NB4 (cell line): ENCODE data around the gene SRSF9.

Source experiments
- POLR2A ChIP-seq: IDR thresholded peaks from 2 replicates; pipeline ENCODE4 v1.6.1; 2011; ENCODE audit warnings: mild to moderate bottlenecking; ENCODE audit not compliant: insufficient read length; ENCODE audit errors: extremely low read depth
- TF ChIP-seq, protein P1 (sequence below): IDR thresholded peaks from 2 replicates; pipeline ENCODE4 v1.6.1; 2011; ENCODE audit warnings: low read depth, low read length
- TF ChIP-seq, protein P2 (sequence below): IDR thresholded peaks from one replicate; pipeline ENCODE4 v1.5.1; 2012; ENCODE audit warnings: low read depth, low read length

DNA sequence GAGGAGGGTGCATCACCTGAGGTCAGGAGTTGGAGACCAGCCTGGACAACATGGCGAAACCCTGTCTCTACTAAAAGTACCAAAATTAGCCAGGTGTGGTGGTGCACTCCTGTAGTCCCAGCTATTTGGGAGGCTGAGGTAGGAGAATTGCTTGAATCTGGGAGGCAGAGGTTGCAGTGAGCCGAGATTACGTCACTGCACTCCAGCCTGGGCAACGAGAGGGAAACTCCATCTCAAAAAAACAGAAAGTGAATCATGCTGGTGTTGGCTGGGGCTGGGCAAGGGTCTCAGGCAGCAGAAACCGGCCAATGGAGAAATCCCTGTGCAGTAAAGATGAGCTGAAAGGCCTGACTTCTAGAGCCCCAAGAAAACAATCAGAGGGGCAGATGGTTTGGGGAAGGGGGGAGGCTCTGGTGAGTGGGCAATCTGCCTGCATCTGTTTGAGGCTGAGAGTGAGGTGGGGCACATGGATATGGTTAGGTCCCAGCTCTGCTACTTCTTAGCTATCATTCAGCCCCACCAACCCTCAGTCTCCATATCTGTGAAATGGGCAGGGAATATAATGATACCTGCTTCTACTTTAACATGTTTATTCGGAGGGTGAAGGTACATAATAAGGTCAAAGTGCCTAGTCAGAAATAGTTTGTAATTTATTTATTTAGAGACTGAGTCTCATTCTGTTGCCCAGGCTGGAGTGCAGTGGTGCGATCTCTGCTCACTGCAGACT is 52.9 kb downstream of the SRSF9 start:
- TF ChIP-seq POLR2A, result no peak
- TF ChIP-seq, protein P1, sequence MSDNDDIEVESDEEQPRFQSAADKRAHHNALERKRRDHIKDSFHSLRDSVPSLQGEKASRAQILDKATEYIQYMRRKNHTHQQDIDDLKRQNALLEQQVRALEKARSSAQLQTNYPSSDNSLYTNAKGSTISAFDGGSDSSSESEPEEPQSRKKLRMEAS, result no peak
- TF ChIP-seq, protein P2, sequence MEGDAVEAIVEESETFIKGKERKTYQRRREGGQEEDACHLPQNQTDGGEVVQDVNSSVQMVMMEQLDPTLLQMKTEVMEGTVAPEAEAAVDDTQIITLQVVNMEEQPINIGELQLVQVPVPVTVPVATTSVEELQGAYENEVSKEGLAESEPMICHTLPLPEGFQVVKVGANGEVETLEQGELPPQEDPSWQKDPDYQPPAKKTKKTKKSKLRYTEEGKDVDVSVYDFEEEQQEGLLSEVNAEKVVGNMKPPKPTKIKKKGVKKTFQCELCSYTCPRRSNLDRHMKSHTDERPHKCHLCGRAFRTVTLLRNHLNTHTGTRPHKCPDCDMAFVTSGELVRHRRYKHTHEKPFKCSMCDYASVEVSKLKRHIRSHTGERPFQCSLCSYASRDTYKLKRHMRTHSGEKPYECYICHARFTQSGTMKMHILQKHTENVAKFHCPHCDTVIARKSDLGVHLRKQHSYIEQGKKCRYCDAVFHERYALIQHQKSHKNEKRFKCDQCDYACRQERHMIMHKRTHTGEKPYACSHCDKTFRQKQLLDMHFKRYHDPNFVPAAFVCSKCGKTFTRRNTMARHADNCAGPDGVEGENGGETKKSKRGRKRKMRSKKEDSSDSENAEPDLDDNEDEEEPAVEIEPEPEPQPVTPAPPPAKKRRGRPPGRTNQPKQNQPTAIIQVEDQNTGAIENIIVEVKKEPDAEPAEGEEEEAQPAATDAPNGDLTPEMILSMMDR, result no peak
